HG02943 (cell line): Measurements from ENCODE around the gene ASCL2.

ENCODE experiments used
- ATAC-seq: cut with Tn5 transposase; IDR thresholded peaks from one replicate; pipeline ENCODE4 v1.9.1; 2021; ENCODE audit warnings: mild to moderate bottlenecking, low read depth, moderate library complexity; ENCODE audit not compliant: unreplicated experiment

Gene ASCL2

DNA sequence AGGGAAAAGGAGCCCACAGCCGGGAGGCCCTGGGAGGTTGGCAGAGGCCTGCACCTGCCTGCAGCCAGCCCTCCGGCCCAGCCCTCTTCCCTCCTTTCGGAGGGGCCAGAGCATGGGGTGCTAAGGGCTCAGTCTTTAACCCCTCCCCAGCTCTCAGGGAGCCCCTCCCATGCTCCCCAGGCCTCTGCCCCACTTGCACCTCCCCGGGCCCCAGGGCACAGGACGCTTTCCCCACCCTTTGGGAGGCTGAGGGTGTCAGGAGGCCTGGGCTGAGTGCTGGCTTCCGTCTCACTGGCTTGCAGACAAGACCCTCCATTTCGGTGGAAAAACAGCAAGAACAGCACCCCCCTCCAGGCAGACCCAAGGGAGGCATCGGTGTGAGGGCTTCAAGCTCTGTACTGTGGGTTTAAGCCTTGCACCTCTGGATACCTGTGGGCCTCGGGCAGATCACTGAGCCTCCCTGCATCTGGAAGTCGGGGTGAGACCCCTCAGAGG is 7.3 kb downstream of the ASCL2 start:
- ATAC-seq, result no peak

DNA sequence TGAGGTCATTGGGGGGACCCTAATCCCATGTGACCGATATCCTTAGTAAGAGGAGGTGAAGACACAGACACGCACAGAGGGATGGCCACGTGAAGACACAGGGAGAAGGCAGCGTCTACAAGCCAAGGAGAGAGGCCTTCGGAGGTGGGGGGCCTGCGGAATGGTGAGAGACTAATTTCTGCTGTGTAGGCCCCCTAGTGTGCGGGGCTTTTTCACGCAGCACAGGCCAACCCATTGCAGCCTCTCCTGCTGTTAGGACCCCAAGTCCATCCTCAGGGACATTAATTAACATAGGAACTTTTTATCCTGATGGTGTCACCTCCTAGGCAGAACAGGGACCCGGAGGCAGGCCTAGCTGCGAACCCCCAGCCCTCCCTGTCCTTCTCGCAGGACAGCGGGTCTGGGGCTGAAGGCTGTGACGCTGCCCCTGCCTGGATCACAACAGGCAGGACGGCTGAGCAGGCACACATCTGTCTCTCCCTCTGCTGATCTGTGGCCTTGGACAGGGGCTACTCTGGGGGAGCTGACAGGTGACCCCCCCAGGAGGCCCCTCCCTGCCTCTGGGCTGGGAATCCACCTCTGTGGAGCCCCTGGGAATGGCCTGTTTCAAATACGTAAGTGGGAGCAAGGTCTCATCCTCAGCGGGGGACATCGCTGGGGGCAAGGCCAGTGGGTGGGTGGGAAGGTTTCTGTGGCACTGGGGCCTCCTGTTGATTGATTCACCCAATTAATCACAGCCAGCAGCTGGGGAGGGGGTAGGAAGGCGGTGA is 7.9 kb downstream of the ASCL2 start:
- ATAC-seq, result no peak

DNA sequence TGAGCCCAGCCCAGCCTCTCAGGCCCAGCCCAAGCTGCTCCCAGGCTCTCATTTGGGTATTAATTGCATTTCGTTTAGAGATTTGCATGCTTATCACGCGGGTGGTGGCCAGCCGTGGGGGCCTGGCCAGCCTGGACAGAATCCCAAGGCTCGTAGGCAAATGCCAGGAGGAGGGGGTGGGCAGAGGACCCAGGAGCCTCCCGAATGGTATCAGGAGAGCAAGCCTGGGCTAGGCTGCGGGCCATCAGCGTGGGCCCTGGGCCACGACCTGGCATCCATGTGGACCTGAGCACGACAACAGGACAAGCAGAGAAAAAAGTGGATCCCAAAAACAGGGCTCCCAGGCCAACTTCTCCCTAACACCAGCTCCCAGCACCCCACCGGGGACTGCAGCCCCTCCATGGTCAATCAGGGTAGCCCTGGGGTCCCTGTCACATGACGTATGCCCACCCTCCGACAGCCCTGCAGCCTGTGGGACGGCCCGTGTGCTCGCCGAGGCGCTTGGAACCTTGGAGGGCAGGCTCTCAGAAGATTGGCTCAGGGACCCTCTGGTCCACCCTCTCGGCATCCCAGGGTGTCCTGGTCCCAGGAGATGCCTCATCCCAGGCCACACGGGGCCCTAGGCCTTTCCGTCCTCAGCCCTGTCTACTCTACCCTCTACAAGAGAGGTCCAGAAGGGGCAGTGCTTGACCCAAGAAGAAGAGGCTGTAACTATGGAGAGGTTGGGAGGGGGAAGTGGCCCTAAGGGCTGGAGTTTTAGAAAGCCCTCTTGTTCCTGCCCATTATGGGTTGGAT is 8.8 kb downstream of the ASCL2 start:
- no peak for ATAC-seq

DNA sequence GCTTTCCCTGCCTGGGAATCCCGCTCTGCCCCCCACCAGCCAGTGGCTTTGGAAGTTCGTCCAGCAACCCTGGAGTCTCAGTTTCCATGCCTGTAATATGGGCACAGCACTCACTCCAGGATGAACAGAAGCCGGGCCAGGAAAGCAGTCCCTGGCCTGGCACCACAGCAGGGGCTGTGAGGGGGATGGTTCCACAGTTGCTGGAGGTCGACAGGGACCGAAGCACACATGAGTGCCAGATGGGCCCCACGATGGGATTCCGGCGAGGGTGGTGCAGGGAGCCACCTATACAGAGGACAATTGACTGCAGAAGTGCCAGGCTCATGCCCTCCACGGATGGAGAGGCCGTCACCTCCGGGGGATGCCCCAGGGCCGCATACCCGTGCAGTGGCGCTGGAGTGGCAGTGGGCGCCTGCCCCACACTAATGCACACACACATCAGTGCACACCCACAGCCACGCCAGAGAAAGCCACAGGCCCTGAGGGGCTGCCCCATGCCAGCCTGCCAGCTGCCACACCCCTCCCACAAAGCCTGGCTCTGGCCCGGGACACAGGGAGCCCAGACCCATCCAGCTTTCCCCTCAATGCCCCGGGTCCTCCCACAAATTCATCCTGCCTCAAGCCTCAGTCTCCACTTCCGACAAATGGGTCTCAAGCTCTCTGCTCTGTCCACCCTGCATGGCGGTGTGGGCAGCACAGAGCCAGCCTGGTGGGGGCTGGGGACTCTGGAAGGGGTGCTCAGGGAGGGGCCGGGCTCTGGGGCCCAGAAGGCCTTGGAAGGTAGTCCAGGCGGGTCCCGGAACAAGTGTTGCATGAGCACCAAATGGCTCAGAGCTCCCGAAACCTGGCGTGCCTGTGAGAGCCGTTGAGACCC is 9.7 kb downstream of the ASCL2 start:
- no peak for ATAC-seq

DNA sequence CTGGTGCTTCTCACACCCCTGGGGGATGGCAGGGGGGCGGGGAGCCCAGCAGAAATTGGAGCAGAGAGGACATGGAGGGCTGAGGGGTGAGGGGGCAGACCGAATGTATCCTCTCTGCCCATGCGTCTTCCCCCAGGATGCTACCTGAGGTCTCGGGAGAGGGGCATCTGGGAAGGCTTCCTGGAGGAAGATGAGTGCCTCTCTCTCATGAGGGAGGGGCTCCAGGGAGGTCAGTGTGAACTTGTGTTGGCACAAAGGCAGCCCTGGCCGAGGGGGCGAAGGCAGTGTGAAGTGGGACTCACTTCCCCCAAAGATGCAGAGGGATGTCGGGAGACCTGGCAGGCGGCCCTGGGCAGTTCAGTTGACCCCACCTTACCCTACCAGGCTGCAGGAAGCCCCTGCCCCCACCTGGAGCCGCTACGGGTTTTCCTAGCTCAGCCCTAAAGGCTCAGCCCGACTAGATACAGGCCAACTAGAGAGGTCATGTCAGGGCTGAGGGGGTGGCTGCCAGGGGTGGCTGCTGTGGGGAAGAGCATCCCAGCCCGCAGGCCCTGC is 10.4 kb downstream of the ASCL2 start:
- no peak for ATAC-seq

DNA sequence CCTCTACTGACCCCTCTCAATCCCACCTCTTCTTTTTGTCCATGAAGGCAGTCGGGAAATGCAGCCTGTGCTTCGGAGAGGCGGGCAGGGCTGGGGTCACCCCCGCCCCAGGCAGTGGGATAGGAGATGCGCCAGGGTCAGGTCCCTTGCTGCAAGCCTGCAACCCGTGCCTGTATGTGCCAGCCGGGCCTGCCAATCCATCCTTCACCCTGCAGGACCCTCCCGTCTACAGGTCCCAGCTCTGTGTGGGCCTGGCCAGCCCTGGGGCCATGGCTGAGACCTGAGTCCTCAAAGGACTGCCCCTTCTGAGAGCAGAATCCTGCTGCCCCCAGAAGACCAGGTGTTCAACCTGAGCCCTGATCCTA is 10.9 kb downstream of the ASCL2 start:
- no peak for ATAC-seq

DNA sequence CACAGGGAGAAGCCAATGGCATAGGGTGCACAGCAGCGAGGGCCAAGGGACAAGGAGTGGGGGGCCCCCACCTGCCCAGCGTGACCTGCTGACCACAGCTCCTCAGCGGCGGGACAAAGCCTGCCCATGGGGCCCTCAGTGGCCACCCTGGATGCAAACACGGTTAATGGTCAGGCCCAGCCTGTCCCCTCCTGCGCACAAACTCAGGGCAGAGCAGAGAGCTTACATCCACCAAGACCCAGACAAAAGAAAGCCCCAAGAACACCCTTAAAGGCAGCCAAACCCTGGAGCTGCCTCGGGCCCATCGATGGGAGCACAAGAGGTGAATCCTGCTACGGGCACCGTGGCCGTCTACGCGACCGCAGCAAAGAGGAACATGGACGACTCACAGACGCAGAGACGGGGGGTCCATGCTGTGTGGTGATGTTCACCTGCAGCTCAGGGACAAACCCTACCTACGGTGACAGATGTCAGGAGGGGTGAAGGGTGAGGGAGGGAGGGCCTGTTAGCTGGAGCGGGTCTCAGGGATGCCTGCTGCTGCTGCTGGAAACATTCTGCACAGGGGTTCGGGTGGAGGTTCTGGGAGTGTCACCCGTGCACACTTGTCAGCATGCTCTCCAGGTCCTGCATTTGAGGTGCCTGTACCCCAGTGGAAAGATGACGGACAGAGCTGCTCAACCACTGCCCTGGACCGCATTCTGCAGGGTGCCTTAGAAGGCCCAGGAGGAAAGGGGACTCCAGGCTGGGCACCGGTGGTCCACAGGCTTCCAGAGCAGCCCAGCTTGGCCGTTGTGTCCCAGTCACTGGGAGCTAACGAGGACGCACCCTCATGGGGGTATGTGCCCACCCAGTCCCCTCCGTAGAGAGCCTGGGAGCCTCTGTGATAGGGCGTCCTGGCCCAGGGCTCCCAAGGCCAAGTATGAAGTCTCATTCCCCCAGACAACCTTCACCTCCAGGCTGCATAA is 11.6 kb downstream of the ASCL2 start:
- no peak for ATAC-seq

DNA sequence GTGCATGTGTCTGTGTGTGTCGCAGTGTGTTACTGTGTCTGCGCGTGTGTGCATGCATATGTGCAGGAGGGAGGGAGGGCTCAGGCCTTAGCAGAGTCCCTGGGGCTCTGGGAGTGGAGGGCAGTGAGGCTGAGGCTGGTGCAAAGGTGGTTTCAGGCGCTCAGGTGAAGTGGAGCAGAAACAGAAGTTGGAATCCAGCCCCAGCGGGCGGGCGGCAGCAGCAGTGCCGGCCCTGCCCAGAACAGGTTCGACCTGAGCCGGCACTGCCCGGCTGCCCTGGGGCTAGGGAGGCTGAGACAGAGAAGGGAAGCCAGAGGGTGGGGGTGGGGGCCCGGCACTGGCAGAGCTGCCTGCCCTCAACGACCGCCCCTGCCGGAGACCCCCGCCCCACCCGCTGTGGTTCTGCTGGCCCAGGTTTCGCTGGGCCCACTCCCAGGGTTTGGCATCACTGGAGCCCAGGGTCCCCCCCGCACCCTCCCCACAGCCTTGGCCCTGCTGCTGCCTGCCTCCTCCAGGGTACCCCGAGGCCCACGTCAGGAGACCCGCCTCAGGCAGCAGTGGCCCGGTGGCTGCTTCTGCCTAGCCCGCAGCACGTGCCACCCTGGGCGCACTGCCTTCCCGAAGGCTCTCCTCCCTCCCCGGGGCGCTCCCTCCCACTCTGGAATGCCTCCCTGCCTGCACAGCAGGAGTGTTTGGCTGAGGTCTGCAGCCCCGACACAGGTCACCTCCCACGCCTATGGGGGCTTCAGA is 13.3 kb downstream of the ASCL2 start:
- no peak for ATAC-seq

DNA sequence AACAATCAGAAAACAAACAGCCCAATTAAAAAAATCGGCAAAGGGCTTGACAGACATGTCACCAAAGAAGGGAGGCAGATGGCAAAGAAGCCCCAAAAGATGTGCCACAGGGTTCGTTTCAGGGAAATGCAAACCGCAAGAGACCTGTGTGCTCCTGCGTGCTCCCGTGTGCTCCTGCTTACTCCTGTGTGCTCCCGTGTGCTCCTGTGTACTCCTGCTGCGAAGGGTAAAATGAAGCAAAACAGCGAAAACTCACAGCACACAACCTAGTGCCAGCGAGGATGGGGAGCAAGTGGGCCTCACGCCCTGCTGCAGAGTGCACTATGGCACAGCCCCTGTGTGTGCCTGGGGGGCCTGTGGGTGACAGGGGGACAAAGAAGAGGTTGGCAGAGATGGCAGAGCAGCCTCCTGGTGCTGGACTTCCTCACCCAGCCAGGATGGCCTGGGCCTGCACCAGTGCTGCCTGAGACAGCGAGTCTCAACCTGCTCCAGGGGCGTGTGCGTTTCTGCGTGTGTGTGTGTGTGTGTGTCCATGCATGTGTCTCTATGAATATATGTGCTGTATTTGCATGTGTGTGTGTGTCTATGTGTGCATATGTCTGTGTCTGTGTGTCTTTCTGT is 14.0 kb downstream of the ASCL2 start:
- ATAC-seq, result no peak

DNA sequence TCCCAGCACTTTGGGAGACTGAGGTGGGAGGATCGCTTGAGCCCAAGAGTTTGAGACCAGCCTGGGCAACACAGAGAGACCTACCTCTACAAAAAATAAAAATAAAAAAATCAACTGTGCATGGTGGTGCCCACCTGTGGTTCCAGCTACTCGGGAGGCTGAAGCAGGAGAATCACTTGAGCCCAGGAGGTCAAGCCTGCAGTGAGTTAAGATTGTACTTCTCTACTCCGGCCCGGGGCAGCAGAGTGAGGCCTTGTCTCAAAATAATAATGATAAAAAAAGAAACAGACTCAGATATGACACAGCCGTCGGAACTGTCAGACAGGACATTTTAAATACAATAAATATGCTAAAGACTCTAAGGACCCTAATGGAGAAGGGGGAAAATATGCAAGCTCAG is 18.4 kb downstream of the ASCL2 start:
- ATAC-seq, result no peak

DNA sequence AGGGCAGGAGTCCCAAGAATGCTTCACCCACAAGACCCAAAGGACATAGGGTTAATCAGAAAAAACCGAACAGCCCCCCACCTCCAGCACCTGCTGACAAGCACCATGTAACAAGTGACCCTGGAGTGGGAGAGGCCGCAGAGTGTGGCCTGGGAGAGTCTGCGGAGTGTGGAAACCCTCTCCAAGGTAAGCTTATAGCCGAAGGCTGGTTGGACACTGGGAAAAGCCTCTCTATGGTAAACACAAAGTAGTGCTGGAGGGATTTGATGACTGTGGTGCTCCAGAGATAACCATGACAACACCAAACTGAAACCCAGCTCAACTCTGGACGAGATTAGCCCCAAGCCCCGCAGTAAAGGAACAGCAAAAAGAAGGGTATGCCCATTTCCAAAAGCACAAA is 19.2 kb downstream of the ASCL2 start:
- ATAC-seq, result no peak

DNA sequence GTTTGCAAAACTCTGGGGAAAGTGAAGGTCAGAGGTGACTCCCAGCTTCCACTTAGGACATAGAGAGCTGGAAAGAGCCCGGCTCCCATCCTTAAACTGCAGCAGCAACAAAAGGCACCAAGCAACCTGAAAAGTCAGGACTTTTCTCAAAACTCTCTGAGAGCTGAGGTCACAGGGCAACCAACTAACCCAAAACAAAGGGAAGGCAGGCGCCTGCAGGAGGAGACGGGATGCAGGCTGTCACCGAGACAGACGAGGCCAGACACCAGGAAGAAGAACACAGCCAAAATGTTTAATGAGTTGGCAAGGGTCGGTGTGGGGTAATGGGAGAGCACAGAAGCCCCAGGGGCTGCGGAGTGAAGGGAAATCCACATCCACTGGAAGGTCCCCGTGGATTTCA is 19.9 kb downstream of the ASCL2 start:
- no peak for ATAC-seq

DNA sequence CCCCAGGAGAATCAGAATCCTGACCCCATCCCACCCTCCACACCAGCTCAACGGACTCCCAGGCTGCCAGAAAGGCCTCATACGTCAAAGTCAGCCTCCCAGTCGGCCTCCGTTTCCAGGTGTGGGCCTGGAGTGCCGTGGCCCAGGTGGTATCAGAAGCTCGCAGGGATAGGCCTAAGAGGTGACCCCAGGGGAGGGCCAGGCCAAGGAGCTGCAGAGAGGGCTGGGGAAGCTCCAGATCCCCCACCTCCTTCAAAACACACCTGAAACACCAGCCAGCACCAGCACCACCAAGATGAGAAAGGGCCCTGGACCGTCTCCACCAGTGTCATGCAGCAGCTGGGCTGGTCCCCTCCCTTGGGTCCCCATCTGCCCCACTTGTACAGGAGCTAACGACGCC is 20.3 kb downstream of the ASCL2 start:
- no peak for ATAC-seq

DNA sequence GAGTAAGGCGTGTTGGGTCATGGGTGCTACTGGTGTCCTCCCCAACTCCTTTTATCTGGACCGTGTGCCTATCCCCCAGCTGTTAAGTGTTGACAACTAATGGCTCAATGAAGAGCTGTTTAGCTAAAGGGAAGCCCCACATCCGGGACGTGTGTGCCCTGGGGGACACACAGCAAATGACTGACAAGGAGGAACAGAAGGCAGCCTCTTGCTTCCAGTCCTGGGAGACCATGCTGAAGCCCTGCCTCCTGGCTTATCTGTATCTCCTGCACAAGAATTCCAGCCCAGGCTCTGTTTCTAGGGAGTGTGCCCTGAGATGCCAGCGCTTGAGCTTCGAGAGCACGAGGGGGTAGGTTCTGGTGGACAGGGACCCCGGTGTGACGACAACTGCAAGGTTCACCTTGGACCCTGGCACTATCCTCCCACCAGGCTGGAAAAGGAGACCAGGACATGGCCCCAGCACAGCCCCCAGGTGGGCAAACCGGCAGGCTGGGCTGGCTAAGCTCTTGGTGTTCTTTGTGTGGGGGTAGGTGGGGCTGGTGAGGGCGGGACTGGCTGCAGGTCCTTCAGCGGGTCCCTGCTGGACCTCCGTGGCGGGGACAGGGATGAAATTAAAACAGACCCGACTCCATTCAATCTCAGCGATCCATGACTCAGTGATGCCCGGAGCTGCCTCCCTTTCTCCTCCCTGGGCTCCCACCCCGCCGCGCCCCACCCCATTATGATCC is 21.0 kb downstream of the ASCL2 start:
- no peak for ATAC-seq

DNA sequence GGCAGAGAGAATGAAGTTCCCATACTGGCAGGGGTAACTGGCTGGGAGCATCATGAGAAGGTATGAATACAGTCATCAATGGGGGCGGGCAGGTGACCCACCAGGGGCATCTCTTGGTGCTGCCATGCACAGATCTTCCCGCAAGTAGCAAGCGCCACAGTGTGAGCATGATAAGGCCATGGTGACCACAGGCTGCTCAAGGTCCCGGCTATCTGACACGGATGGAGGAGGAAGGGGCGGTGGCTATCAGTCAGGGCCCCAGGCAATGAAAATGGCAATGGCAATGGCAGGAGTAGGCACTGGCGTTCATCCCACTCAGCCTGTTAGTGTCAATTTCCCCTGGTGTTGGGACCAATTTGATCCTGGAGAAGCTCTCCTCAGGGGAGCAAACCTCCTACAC is 21.6 kb downstream of the ASCL2 start:
- no peak for ATAC-seq

DNA sequence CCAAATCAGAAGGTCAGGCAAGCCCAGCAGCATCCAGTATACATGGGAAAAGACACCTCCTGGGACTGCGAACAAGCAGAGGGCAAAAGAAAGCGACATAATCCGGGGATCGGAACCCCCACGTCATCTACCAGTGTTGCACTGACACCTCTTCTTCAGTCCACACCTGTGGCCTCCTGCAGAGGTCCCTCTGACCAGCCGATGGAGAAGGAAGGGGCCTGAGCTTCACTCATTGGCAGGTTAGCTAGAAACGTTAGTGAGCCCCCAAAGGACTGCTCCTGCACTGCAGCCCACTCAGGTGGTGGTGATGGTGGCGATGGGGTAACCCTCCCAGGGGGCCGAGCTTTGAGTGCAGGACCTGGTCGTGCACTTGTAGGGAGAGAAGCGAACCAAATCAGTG is 22.1 kb downstream of the ASCL2 start:
- no peak for ATAC-seq

DNA sequence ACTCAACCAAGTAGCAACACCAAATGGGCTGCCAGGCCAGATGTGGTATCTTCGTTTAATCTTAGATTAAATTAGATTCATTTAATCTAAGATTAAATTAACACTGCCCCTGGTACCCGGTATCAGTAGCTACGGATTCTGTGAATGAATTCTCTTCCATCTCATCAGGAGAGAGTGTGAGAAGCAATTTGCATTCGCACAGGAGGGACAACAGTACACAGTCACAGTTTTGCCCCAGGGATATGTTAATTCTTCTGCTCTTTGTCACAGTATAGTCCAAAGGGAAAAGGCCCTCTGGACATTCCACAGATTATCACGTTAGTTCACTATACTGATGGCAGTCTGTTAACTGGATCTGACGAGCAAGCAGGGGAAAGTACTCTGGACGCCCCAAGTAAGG is 22.9 kb downstream of the ASCL2 start:
- ATAC-seq, result no peak

DNA sequence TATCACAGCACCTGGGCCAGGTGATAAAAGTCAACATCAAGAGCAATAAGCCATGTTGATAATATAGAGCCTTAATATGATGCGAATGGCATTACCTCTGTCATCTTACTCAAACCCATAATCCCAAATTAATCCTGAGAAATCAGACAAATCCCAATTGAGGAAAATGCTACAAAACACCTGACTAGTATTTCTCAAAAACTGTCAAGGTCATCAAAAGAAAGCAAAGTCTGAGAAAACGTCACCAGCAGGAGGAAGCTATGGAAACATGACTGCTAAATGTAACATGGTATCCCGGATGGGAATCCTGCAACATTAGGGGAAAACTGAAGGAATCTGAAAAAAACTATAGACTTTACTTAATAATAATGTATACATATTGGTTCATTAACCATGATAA is 29.6 kb downstream of the ASCL2 start:
- no peak for ATAC-seq
